ENCODE data around the gene FBXW7.

GRCh38 chr4:152500800-152501434 is 35.0 kb downstream of the FBXW7 start:
- TF ChIP-seq, protein P1, sequence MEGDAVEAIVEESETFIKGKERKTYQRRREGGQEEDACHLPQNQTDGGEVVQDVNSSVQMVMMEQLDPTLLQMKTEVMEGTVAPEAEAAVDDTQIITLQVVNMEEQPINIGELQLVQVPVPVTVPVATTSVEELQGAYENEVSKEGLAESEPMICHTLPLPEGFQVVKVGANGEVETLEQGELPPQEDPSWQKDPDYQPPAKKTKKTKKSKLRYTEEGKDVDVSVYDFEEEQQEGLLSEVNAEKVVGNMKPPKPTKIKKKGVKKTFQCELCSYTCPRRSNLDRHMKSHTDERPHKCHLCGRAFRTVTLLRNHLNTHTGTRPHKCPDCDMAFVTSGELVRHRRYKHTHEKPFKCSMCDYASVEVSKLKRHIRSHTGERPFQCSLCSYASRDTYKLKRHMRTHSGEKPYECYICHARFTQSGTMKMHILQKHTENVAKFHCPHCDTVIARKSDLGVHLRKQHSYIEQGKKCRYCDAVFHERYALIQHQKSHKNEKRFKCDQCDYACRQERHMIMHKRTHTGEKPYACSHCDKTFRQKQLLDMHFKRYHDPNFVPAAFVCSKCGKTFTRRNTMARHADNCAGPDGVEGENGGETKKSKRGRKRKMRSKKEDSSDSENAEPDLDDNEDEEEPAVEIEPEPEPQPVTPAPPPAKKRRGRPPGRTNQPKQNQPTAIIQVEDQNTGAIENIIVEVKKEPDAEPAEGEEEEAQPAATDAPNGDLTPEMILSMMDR (IDR thresholded peaks at IDR 0.05), result peak; percentile 62 to 84 (median 73)
- no peak for TF ChIP-seq POLR2A (IDR thresholded peaks at IDR 0.05)

Measured in body of pancreas (tissue), 4 donors.